Neuronal stem cell (in vitro differentiated cells): ENCODE data around the gene TFB1M.
"Not testable (repeated sequence)": the region's sequence is repeated elsewhere in the genome, so short reads cannot be mapped to it uniquely, and the experiment has no call there.

Source experiments
- DNase-seq: peaks from one replicate; pipeline ENCODE4 v3.0.0-alpha.2; 2013; ENCODE audit warnings: low spot score
- H2AFZ ChIP-seq: one replicate; pipeline ENCODE4 v1.6.1; 2013; ENCODE audit warnings: mild to moderate bottlenecking, low read length, inconsistent platforms
- H2AK5ac ChIP-seq: 2 replicates; pipeline ENCODE4 v1.6.1; 2013; ENCODE audit warnings: low read depth, mild to moderate bottlenecking, inconsistent platforms, low read length, moderate library complexity, mixed read lengths
- H2BK120ac ChIP-seq: 2 replicates; pipeline ENCODE4 v1.6.1; 2013; ENCODE audit warnings: low read depth, mild to moderate bottlenecking, inconsistent platforms, low read length, moderate library complexity, mixed read lengths
- H2BK12ac ChIP-seq: one replicate; pipeline ENCODE4 v1.6.1; 2013; ENCODE audit warnings: low read length, inconsistent platforms
- H2BK15ac ChIP-seq: 2 replicates; pipeline ENCODE4 v1.6.1; 2013; ENCODE audit warnings: mild to moderate bottlenecking, low read length, inconsistent platforms, mixed read lengths
- H2BK5ac ChIP-seq: one replicate; pipeline ENCODE4 v1.6.1; 2013; ENCODE audit warnings: inconsistent platforms, mild to moderate bottlenecking, low read length, moderate library complexity
- H3K14ac ChIP-seq: one replicate; pipeline ENCODE4 v1.6.1; 2013; ENCODE audit warnings: low read length, inconsistent platforms
- H3K18ac ChIP-seq: 2 replicates; pipeline ENCODE4 v1.6.1; 2013; ENCODE audit warnings: low read length, inconsistent platforms
- H3K23ac ChIP-seq: 2 replicates; pipeline ENCODE4 v1.6.1; 2013; ENCODE audit warnings: low read depth, mild to moderate bottlenecking, mixed read lengths, low read length, inconsistent platforms; ENCODE audit not compliant: poor library complexity
- H3K27ac ChIP-seq: replicated peaks from 3 replicates; pipeline ENCODE4 v1.5.1; 2013; ENCODE audit warnings: low read length, inconsistent platforms
- H3K27me3 ChIP-seq, 3 experiments: 2 replicates each; pipeline ENCODE4 v1.6.1; 2013; ENCODE audit warnings: low read length in 3 of 3, mild to moderate bottlenecking in 2 of 3, inconsistent platforms in 1 of 3, low read depth in 1 of 3, mixed read lengths in 1 of 3, moderate library complexity in 1 of 3; ENCODE audit not compliant: control insufficient read depth in 3 of 3, insufficient read depth in 3 of 3
- H3K36me3 ChIP-seq, 2 donors: replicated peaks in 1 of 2; 2 replicates each; pipeline ENCODE4 v1.6.1; 2013; ENCODE audit warnings: low read length in 2 of 2; ENCODE audit not compliant: control insufficient read depth in 2 of 2, insufficient read depth in 2 of 2
- H3K4ac ChIP-seq: 2 replicates; pipeline ENCODE4 v1.6.1; 2013; ENCODE audit warnings: inconsistent platforms, mild to moderate bottlenecking, low read length, moderate library complexity
- H3K4me1 ChIP-seq, 2 donors: 1 replicate in 1 of 2; 2 replicates in 1 of 2; pipeline ENCODE4 v1.6.1; 2013; ENCODE audit warnings: low read length in 2 of 2, low read depth in 1 of 2; ENCODE audit not compliant: control insufficient read depth in 2 of 2, insufficient read depth in 1 of 2
- H3K4me2 ChIP-seq: one replicate; pipeline ENCODE4 v1.6.1; 2013; ENCODE audit warnings: mild to moderate bottlenecking, low read length, inconsistent platforms; ENCODE audit not compliant: insufficient read depth, poor library complexity, severe bottlenecking
- H3K4me3 ChIP-seq, 2 donors: 2 replicates each; pipeline ENCODE4 v1.5.1; 2013; ENCODE audit warnings: low read length in 2 of 2, mild to moderate bottlenecking in 2 of 2, inconsistent platforms in 1 of 2, moderate library complexity in 1 of 2
- H3K79me1 ChIP-seq: one replicate; pipeline ENCODE4 v1.6.1; 2013; ENCODE audit warnings: low read depth, mild to moderate bottlenecking, inconsistent platforms, low read length, moderate library complexity
- H3K9ac ChIP-seq: one replicate; pipeline ENCODE4 v1.6.1; 2013; ENCODE audit warnings: mild to moderate bottlenecking, low read depth, low read length, inconsistent platforms; ENCODE audit not compliant: poor library complexity
- H3K9me3 ChIP-seq, 2 donors: replicated peaks in 1 of 2; 2 replicates each; pipeline versions ENCODE3 to v1.6.1; 2013; ENCODE audit warnings: low read length in 2 of 2, mild to moderate bottlenecking in 2 of 2, inconsistent platforms in 1 of 2, low read depth in 1 of 2, mixed read lengths in 1 of 2, moderate library complexity in 1 of 2; ENCODE audit not compliant: control insufficient read depth in 2 of 2, insufficient read depth in 1 of 2
- H4K8ac ChIP-seq: one replicate; pipeline ENCODE4 v1.6.1; 2013; ENCODE audit warnings: low read depth, mild to moderate bottlenecking, inconsistent platforms, low read length, moderate library complexity
- H4K91ac ChIP-seq: one replicate; pipeline ENCODE4 v1.6.1; 2013; ENCODE audit warnings: low read length, low read depth, mild to moderate bottlenecking, inconsistent platforms; ENCODE audit not compliant: poor library complexity
- WGBS, 2 donors: extraction: QIAGEN DNeasy Blood & Tissue Kit; methylation state at CpG; one replicate each; pipeline ENCODE4 v1.1.7; 2013; ENCODE audit warnings: missing lambda C conversion rate in 2 of 2, mixed read lengths in 1 of 2; ENCODE audit not compliant: insufficient read length in 2 of 2, insufficient replicate concordance in 1 of 2; ENCODE audit errors: extremely low coverage in 2 of 2; 5-methylcytosine and 5-hydroxymethylcytosine counted together

TFB1M gene

DNA sequence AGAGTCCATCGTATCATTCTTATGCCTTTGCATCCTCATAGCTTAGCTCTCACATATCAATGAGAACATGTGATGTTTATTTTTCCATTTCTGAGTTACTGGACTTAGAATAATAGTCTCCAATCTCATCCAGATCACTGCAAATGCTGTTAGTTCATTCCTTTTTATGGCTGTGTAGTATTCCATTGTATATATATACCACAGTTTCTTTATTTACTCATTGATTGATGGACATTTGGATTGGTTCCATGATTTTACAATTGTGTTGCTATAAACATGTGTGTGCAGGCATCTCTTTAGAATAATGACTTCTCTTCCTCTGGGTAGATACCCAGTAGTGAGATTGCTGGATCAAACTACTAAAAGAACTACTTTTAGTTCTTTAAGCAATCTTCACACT, 21.0 kb upstream of the TFB1M start:
- H3K18ac ChIP-seq = no peak overlapping the region
- no peak overlapping the region for H2BK5ac ChIP-seq
- H4K91ac ChIP-seq = no peak overlapping the region
- H3K9ac ChIP-seq = no peak overlapping the region
- no peak overlapping the region for H2AFZ ChIP-seq
- no peak overlapping the region for H3K4ac ChIP-seq
- H2BK120ac ChIP-seq = no peak overlapping the region
- H3K9me3 ChIP-seq = no peaks in the 10 kb centered on the region
- no peaks in the 10 kb centered on the region for H3K4me1 ChIP-seq
- no peak overlapping the region for H2BK15ac ChIP-seq
- H3K36me3 ChIP-seq = no peaks in the 10 kb centered on the region
- no peak overlapping the region for H3K23ac ChIP-seq
- no peak overlapping the region for H3K4me3 ChIP-seq
- no peak overlapping the region for H4K8ac ChIP-seq
- H3K4me2 ChIP-seq = no peak overlapping the region
- no peak overlapping the region for H2BK12ac ChIP-seq
- no CpG with 5 or more reads among the region's 1 CpG for WGBS, 2 donors
- H3K27me3 ChIP-seq = no peaks in the 10 kb centered on the region
- H3K14ac ChIP-seq = no peak overlapping the region
- H3K27ac ChIP-seq = no peak overlapping the region
- H2AK5ac ChIP-seq = no peak overlapping the region
- no peak for DNase-seq
- no peaks in the 10 kb centered on the region for H3K79me1 ChIP-seq

- not testable (repeated sequence) for H3K36me3 ChIP-seq, H2BK12ac ChIP-seq, H3K27me3 ChIP-seq, H3K4me3 ChIP-seq, H3K18ac ChIP-seq, H2AFZ ChIP-seq, H3K14ac ChIP-seq, H3K23ac ChIP-seq, H3K4me2 ChIP-seq, H3K9me3 ChIP-seq, H3K27ac ChIP-seq, DNase-seq, H4K91ac ChIP-seq, H3K4ac ChIP-seq, H2BK120ac ChIP-seq, H2AK5ac ChIP-seq, H3K79me1 ChIP-seq, H2BK15ac ChIP-seq, H3K9ac ChIP-seq, H2BK5ac ChIP-seq, H4K8ac ChIP-seq, H3K4me1 ChIP-seq
- no CpG with 5 or more reads among the region's 7 CpGs for WGBS, 2 donors
Measured at GRCh38 chr6:155334073-155334472, 19.8 kb upstream of the TFB1M start.

DNA sequence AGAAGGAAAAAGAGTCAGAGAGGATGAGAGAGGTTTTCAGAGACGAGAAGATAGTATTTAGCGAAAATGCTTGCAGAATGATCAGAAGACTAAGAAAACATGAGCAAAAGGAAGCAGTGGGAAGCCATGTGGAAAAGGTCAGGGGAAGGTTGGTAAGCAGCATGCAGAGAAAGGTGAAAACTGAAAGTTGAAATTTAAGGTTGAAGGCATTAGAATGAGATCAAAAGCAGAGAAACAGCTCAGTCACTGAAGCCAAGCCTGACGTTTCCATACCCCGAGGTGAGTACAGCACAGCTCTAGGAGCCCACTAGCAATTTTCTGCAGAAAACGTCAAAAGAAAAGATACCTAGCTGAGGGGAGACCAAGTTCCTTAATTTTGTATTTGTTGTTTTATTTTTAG, 19.1 kb upstream of the TFB1M start:
- Histone ChIP-seq H3K36me3 (no peaks in the 10 kb centered on the region), H3K18ac (no peak overlapping the region), H3K9me3 (no peaks in the 10 kb centered on the region), H3K23ac (no peak overlapping the region), H3K14ac (no peak overlapping the region), H3K4me3 (no peak overlapping the region), H3K9ac (no peak overlapping the region), H3K4me2 (no peak overlapping the region), H2AFZ (no peak overlapping the region), H3K4me1 (no peaks in the 10 kb centered on the region), H3K27me3 (peaks cover 0 to 5% (median 0%) of the 10 kb centered on the region in 3 experiments), H3K4ac (no peak overlapping the region), H2BK5ac (no peak overlapping the region), H2BK12ac (no peak overlapping the region), H3K79me1 (no peaks in the 10 kb centered on the region), H4K8ac (no peak overlapping the region), H2AK5ac (no peak overlapping the region), H3K27ac (no peak overlapping the region), H4K91ac (no peak overlapping the region), H2BK120ac (no peak overlapping the region), H2BK15ac (no peak overlapping the region)
- DNase-seq = no peak
- WGBS, 2 donors = no CpG with 5 or more reads among the region's 5 CpGs

DNA sequence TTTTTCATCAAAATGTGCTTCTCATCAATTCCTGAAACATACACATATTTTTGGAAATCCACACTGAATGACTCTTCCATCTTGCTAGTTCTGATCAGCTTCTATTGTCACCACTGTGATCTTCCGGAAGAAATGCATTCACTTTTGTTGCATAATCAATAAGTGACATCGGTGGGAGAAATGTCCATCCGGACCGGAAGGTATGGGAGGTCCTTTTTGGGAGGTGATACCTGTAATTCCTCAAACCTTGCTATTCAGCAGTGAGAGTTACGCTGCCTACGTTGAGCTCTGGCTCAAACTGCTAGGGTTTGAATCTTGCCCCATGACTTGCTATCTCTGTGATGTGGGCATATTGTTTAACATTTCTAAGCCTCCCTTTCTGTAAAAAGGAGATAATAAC, 16.6 kb upstream of the TFB1M start:
- H2BK15ac ChIP-seq = no peak overlapping the region
- H3K4me1 ChIP-seq = peaks cover 0 to 1% of the 10 kb centered on the region in 2 donors
- H3K27me3 ChIP-seq = peaks cover 0 to 9% (median 0%) of the 10 kb centered on the region in 3 experiments
- no peak overlapping the region for H3K18ac ChIP-seq
- H3K9ac ChIP-seq = no peak overlapping the region
- no peak overlapping the region for H2AFZ ChIP-seq
- no peaks in the 10 kb centered on the region for H3K79me1 ChIP-seq
- no peak overlapping the region for H2AK5ac ChIP-seq
- no peaks in the 10 kb centered on the region for H3K36me3 ChIP-seq
- no peak for DNase-seq
- no peak overlapping the region for H4K91ac ChIP-seq
- H2BK12ac ChIP-seq = no peak overlapping the region
- no peak overlapping the region for H3K14ac ChIP-seq
- H3K4me3 ChIP-seq = no peak overlapping the region
- no peak overlapping the region for H4K8ac ChIP-seq
- no peaks in the 10 kb centered on the region for H3K9me3 ChIP-seq
- WGBS, 2 donors = no CpG with 5 or more reads among the region's 6 CpGs
- no peak overlapping the region for H3K27ac ChIP-seq
- H3K4me2 ChIP-seq = no peak overlapping the region
- no peak overlapping the region for H2BK120ac ChIP-seq
- no peak overlapping the region for H3K23ac ChIP-seq
- H3K4ac ChIP-seq = no peak overlapping the region
- H2BK5ac ChIP-seq = no peak overlapping the region
